Hematopoietic multipotent progenitor cell treated with erythropoietin and hydrocortisone succinate and interleukin-3 and kit ligand, for 6 days (in vitro differentiated cells): Measurements from ENCODE around the gene IFIT1B.

Experiments
- DNase-seq: peaks from one replicate; pipeline ENCODE4 v3.0.0-alpha.2; 2015

Gene IFIT1B

GRCh38 chr10:89348975-89349374 lies 28.9 kb upstream of the IFIT1B start:
- no peak for DNase-seq

GRCh38 chr10:89350631-89351315 lies 27.1 kb upstream of the IFIT1B start:
- DNase-seq = peak; percentile 83

- no peak for DNase-seq
These were observed 26.5 kb upstream of the IFIT1B start for GRCh38 chr10:89351412-89351779.

- no peak for DNase-seq
These were observed 25.9 kb upstream of the IFIT1B start for GRCh38 chr10:89351780-89352597.

- DNase-seq = peak; percentile 83
These were observed 25.1 kb upstream of the IFIT1B start for GRCh38 chr10:89352802-89353201.

- DNase-seq = no peak
These were observed 22.4 kb upstream of the IFIT1B start for GRCh38 chr10:89355394-89355931.

GRCh38 chr10:89357096-89357495 lies 20.8 kb upstream of the IFIT1B start:
- no peak for DNase-seq

GRCh38 chr10:89357975-89358374 lies 19.9 kb upstream of the IFIT1B start:
- no peak for DNase-seq

- peak; percentile 82 for DNase-seq
These were observed 17.7 kb upstream of the IFIT1B start for GRCh38 chr10:89360157-89360556.

GRCh38 chr10:89362929-89363328 lies 14.9 kb upstream of the IFIT1B start:
- DNase-seq = peak; percentile 91

GRCh38 chr10:89363729-89364442 lies 14.0 kb upstream of the IFIT1B start:
- no peak for DNase-seq

- DNase-seq = no peak
These were observed 13.3 kb upstream of the IFIT1B start for GRCh38 chr10:89364531-89364930.

- no peak for DNase-seq
These were observed 10.3 kb upstream of the IFIT1B start for GRCh38 chr10:89367529-89367928.

GRCh38 chr10:89368129-89368528 lies 9.7 kb upstream of the IFIT1B start:
- DNase-seq = no peak

GRCh38 chr10:89369156-89370105 lies 8.4 kb upstream of the IFIT1B start:
- peak; percentile 85 for DNase-seq

- peak; percentile 89 for DNase-seq
These were observed 6.8 kb upstream of the IFIT1B start for GRCh38 chr10:89371079-89371478.

GRCh38 chr10:89371987-89372386 lies 5.9 kb upstream of the IFIT1B start:
- peak; percentile 75 for DNase-seq

- peak; percentile 92 for DNase-seq
These were observed 3.7 kb upstream of the IFIT1B start for GRCh38 chr10:89373916-89374711.

GRCh38 chr10:89374713-89375141 lies 3.1 kb upstream of the IFIT1B start:
- peak; percentile 83 for DNase-seq

GRCh38 chr10:89379103-89379502 lies 1.2 kb downstream of the IFIT1B start:
- DNase-seq = no peak

GRCh38 chr10:89382757-89383156 lies 4.9 kb downstream of the IFIT1B start:
- DNase-seq = no peak
